Breast epithelium (tissue), 3 donors: ENCODE data around the gene ZNF765.
A peak's percentile ranks its signal among the peaks of the same experiment; 100 is the strongest.

Experiments used
- POLR2AphosphoS5 ChIP-seq, 3 donors: sonication (generic); formaldehyde crosslinking; IDR thresholded peaks; one replicate each; pipeline ENCODE4 v1.6.1; 2017; ENCODE audit warnings: antibody characterized with exemption in 3 of 3
- TF ChIP-seq, protein P1 (sequence below), 3 donors: fragments of 450-650 bp; IDR thresholded peaks; one replicate each; pipeline ENCODE4 v1.5.1; 2016 to 2017; ENCODE audit warnings: antibody characterized with exemption in 3 of 3, mild to moderate bottlenecking in 3 of 3, moderate library complexity in 3 of 3

DNA sequence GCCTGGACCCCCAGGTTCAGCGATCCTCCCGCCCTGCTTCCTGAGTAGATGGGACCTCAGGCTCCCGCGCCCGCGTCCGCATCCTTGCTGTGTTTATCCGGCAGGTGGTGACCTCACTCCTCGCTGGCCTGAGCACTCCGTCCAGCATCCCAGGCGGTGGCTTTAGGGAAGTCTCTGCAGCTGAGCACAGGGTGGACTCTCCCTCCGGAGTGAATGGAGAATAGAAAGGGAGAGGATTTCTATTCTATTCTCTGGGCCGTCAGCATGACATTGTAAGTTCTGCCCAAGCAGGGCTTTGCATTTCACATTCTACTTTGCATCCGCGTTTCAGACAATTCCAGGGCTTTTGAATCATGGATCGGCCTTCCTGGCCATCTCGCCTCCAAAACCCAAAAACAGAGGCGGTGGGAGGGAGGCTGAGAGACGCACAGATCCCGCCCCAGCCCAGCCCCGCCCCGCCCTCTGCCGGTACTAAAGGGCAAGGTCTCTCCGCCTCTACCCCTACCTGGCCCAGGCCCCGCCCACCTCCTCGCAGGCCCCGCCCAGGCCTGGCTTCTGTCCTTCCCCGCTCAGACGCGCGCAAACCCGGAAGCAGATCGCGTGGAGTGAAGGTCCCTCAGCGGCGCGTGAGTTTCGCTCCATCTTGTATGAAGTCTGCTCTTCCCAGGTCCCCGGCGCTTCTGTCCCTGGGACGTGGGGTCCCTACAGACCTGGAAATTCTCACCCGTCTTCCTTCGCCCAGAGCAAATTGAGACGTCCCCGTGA, 29.6 kb upstream of the ZNF765 start, which contains the start of gene ZNF525:
- TF ChIP-seq, protein P1, sequence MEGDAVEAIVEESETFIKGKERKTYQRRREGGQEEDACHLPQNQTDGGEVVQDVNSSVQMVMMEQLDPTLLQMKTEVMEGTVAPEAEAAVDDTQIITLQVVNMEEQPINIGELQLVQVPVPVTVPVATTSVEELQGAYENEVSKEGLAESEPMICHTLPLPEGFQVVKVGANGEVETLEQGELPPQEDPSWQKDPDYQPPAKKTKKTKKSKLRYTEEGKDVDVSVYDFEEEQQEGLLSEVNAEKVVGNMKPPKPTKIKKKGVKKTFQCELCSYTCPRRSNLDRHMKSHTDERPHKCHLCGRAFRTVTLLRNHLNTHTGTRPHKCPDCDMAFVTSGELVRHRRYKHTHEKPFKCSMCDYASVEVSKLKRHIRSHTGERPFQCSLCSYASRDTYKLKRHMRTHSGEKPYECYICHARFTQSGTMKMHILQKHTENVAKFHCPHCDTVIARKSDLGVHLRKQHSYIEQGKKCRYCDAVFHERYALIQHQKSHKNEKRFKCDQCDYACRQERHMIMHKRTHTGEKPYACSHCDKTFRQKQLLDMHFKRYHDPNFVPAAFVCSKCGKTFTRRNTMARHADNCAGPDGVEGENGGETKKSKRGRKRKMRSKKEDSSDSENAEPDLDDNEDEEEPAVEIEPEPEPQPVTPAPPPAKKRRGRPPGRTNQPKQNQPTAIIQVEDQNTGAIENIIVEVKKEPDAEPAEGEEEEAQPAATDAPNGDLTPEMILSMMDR (IDR thresholded peaks at IDR 0.05): peak in 2 of 3 donors; percentile 22 to 30
- TF ChIP-seq POLR2AphosphoS5 (IDR thresholded peaks at IDR 0.05): peak; percentile 48 to 67 (median 53)
